Duodenal mucosa (tissue), 2 donors: Measurements from ENCODE around the gene AP1M1.

Experiments
- H3K27ac ChIP-seq: one replicate; pipeline ENCODE4 v1.7.0; 2013; ENCODE audit warnings: low read depth, low read length
- H3K27me3 ChIP-seq, 2 donors: one replicate each; pipeline ENCODE4 v1.7.0; 2013; ENCODE audit warnings: low read length in 2 of 2, control low read depth in 1 of 2; ENCODE audit not compliant: insufficient read depth in 2 of 2, control insufficient read depth in 1 of 2
- H3K36me3 ChIP-seq, 2 donors: one replicate each; pipeline ENCODE4 v1.7.0; 2013; ENCODE audit warnings: low read length in 2 of 2, control low read depth in 1 of 2; ENCODE audit not compliant: insufficient read depth in 2 of 2, control insufficient read depth in 1 of 2
- H3K4me1 ChIP-seq, 2 donors: one replicate each; pipeline ENCODE4 v1.7.0; 2013; ENCODE audit warnings: low read length in 2 of 2, control low read depth in 1 of 2; ENCODE audit not compliant: insufficient read depth in 2 of 2, control insufficient read depth in 1 of 2
- H3K4me3 ChIP-seq, 2 donors: one replicate each; pipeline ENCODE4 v1.7.0; 2013; ENCODE audit warnings: low read length in 2 of 2, low read depth in 1 of 2
- H3K9ac ChIP-seq, 2 donors: one replicate each; pipeline ENCODE4 v1.7.0; 2013; ENCODE audit warnings: low read length in 2 of 2, low read depth in 1 of 2
- H3K9me3 ChIP-seq, 2 donors: one replicate each; pipeline ENCODE4 v1.7.0; 2013; ENCODE audit warnings: low read length in 2 of 2, control low read depth in 1 of 2; ENCODE audit not compliant: control insufficient read depth in 1 of 2

Gene AP1M1

DNA sequence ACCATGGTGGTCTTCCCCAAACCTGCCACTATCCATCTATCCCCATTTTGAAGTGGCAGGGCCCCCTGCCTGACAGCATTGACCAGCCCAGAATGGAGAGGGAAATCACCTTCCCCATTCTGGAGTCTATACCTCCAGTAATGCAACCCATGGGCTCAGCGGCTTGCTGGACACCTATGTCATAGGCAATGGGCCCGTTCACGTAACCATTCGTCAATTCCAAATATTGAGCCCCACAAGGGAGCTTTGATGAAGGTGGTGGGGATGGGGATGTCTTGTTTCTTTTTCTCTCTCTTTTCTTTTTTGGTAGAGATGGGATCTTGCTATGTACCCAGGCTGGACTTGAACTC lies 63.1 kb downstream of the AP1M1 start:
- Histone ChIP-seq H3K27ac (no peak overlapping the region), H3K4me1 (peaks cover 15 to 20% of the 10 kb centered on the region in 2 donors)

GRCh38 chr19:16261584-16262368 lies 64.1 kb downstream of the AP1M1 start:
- Histone ChIP-seq H3K4me1 (peaks cover 15 to 20% of the 10 kb centered on the region in 2 donors), H3K4me3 (no peak overlapping the region), H3K27ac (no peak overlapping the region), H3K27me3 (peaks cover 9 to 14% of the 10 kb centered on the region in 2 donors), H3K36me3 (no peaks in the 10 kb centered on the region), H3K9me3 (no peaks in the 10 kb centered on the region), H3K9ac (no peak overlapping the region)

More for the DNA sequence above, 63.1 kb downstream of the AP1M1 start:
- Histone ChIP-seq H3K27me3 (peaks cover 0 to 5% of the 10 kb centered on the region in 2 donors), H3K9me3 (no peaks in the 10 kb centered on the region), H3K9ac (no peak overlapping the region), H3K4me3 (no peak overlapping the region), H3K36me3 (no peaks in the 10 kb centered on the region)

DNA sequence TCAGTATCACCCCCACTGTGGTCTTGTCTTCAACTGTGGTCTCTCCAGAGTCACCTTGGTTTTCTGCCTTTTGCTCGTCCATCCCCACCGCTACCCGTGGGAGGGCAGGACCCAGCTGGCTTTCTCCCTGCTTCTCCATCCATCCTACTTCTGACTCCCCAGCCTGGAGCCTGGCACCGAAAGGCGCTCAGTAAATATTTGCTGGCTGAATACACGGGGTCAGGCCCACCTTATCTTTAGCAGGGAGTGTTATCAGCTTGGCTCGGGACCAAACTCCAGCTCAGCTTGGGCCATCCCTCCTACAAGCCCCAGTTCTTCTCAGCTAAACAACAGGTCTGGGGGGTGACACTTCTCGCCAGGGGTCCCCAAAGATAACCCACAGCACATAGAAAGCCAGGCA lies 64.9 kb downstream of the AP1M1 start:
- Histone ChIP-seq H3K4me3 (no peak overlapping the region), H3K4me1 (peaks cover 15 to 20% of the 10 kb centered on the region in 2 donors), H3K9me3 (no peaks in the 10 kb centered on the region), H3K9ac (no peak overlapping the region), H3K27me3 (peaks cover 9 to 14% of the 10 kb centered on the region in 2 donors), H3K36me3 (no peaks in the 10 kb centered on the region), H3K27ac (no peak overlapping the region)

DNA sequence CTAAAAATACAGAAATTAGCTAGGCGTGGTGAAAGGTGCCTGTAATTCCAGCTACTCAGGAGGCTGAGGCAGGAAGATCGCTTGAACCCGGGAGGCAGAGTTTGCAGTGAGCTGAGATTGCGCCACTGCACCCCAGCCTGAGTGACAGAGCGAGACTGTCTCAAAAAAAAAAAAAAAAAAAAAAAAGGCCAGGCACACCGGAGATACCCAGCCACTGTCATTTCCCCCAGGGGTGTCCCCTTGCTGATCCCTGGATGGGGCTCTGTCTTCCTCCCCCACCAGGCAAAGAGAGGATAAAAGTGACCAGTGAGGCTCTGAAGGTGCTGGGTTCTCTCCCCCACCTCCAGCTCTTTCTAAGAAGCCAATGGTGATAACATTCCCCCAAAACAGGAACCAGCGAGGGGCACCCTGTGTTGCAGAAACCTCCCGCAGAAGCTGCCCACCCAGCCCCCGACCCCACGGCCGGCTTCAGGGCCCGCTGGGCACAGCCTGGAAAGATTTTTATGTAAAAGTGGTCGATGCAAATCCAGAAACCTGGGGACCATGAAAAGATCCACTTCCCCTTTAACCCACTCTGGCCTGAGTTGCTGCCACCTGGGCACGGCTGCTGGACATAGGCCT lies 65.5 kb downstream of the AP1M1 start:
- Histone ChIP-seq H3K27ac (no peak overlapping the region), H3K27me3 (peaks cover 9 to 14% of the 10 kb centered on the region in 2 donors), H3K4me1 (peaks cover 15 to 20% of the 10 kb centered on the region in 2 donors), H3K9me3 (no peaks in the 10 kb centered on the region), H3K36me3 (no peaks in the 10 kb centered on the region), H3K4me3 (no peak overlapping the region), H3K9ac (no peak overlapping the region)

DNA sequence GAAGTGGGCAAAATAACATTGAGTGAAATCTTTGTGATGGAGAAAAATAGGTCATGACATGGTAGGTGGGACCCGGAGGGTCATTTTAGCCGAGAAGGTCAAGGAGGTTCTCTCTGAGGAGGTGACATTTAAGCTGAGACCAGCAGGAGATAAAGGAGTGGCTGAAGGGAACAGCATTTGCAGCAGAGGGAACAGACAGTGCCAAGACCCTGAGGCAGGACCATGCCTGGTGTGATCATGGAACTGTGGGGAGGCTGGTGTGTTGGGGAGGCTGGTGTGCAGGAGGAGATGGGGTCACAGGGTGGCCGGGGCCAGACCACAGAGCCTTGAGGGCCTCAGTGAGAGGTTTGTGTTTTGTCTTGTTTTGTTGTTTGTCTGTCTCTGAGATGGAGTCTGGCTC lies 67.5 kb downstream of the AP1M1 start:
- Histone ChIP-seq H3K27me3 (peaks cover 9 to 14% of the 10 kb centered on the region in 2 donors), H3K9me3 (no peaks in the 10 kb centered on the region), H3K9ac (no peak overlapping the region), H3K4me1 (peaks cover 15 to 20% of the 10 kb centered on the region in 2 donors), H3K36me3 (no peaks in the 10 kb centered on the region), H3K4me3 (no peak overlapping the region), H3K27ac (no peak overlapping the region)

GRCh38 chr19:16265890-16266585 lies 68.3 kb downstream of the AP1M1 start:
- Histone ChIP-seq H3K4me3 (no peak overlapping the region), H3K27me3 (peaks cover 9 to 14% of the 10 kb centered on the region in 2 donors), H3K27ac (no peak overlapping the region), H3K9ac (no peak overlapping the region), H3K9me3 (no peaks in the 10 kb centered on the region), H3K4me1 (peaks cover 15 to 20% of the 10 kb centered on the region in 2 donors), H3K36me3 (no peaks in the 10 kb centered on the region)

GRCh38 chr19:16266586-16266942 lies 68.9 kb downstream of the AP1M1 start:
- peaks cover 9 to 14% of the 10 kb centered on the region in 2 donors for H3K27me3 ChIP-seq
- H3K4me3 ChIP-seq = no peak overlapping the region
- no peak overlapping the region for H3K9ac ChIP-seq
- H3K36me3 ChIP-seq = no peaks in the 10 kb centered on the region
- H3K4me1 ChIP-seq = peaks cover 14 to 18% of the 10 kb centered on the region in 2 donors
- H3K9me3 ChIP-seq = no peaks in the 10 kb centered on the region
- H3K27ac ChIP-seq = no peak overlapping the region

GRCh38 chr19:16268676-16269319 lies 71.1 kb downstream of the AP1M1 start:
- Histone ChIP-seq H3K9me3 (no peaks in the 10 kb centered on the region), H3K4me3 (no peak overlapping the region), H3K27me3 (peaks cover 9 to 13% of the 10 kb centered on the region in 2 donors), H3K4me1 (peaks cover 0 to 3% of the 10 kb centered on the region in 2 donors), H3K36me3 (no peaks in the 10 kb centered on the region), H3K27ac (no peak overlapping the region), H3K9ac (no peak overlapping the region)

DNA sequence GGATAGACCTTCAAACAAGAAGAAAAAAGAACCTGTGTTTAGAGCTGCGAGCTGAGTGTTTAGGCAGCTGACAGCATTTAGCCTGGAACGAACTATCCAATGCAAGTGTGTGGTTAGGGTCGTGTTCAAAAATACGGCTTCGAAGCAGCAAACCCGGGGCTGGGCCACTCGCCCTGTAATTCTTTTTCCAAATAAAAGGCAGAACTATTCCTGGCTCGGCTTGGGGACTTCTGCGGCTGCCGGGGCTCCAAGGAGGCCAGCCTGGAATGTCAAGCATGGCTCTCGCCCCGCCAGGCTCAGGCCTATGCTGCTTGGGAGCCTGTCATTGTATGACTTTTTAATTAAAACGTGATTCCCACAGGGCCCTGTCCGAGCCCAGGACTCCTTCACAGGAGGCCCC lies 75.2 kb downstream of the AP1M1 start:
- Histone ChIP-seq H3K27me3 (no peaks in the 10 kb centered on the region), H3K36me3 (no peaks in the 10 kb centered on the region), H3K9me3 (no peaks in the 10 kb centered on the region), H3K27ac (no peak overlapping the region), H3K4me1 (peaks cover 0 to 3% of the 10 kb centered on the region in 2 donors), H3K9ac (no peak overlapping the region), H3K4me3 (no peak overlapping the region)

DNA sequence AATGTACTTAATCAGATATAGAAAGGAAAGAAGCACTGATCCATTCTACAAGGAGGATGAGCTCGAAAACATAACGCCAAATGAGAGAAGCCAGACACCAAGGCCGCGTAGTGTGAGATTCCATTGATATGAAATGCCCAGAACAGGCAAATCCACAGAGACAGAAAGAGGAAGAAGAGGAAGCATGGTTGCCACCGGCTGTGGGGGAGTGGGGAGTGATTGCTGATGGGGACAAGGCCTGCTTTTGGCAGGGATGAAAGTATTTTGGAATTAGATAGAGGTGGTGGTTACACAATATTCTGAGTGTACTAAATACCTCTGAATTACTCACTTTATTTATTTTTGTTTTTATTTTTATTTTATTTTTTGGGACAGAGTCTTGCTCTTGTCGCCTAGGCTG lies 76.7 kb downstream of the AP1M1 start:
- Histone ChIP-seq H3K27me3 (no peaks in the 10 kb centered on the region), H3K4me1 (peaks cover 0 to 7% of the 10 kb centered on the region in 2 donors), H3K27ac (no peak overlapping the region), H3K9me3 (no peaks in the 10 kb centered on the region), H3K36me3 (no peaks in the 10 kb centered on the region), H3K4me3 (no peak overlapping the region), H3K9ac (no peak overlapping the region)
